Endothelial cell of umbilical vein (primary cell): Measurements from ENCODE around the gene TRAF3IP1.

Experiments
- CTCF ChIP-seq, 2 donors: IDR thresholded peaks; 1 replicate in 1 of 2; 2 replicates in 1 of 2; pipeline ENCODE4 v1.5.1; 2011; ENCODE audit warnings: low read length in 2 of 2, mild to moderate bottlenecking in 2 of 2, moderate library complexity in 2 of 2, control low read depth in 1 of 2, inconsistent platforms in 1 of 2, low read depth in 1 of 2; ENCODE audit not compliant: insufficient read depth in 1 of 2; ENCODE audit errors: extremely low read depth in 1 of 2
- EZH2 ChIP-seq: IDR thresholded peaks from 2 replicates; pipeline ENCODE4 v1.6.1; 2012; ENCODE audit warnings: borderline replicate concordance, low read depth, mild to moderate bottlenecking, moderate library complexity, low read length, inconsistent platforms; ENCODE audit not compliant: severe bottlenecking
- FOS ChIP-seq: IDR thresholded peaks from 2 replicates; pipeline ENCODE4 v1.6.1; 2011; ENCODE audit warnings: mild to moderate bottlenecking, low read length, moderate library complexity, borderline replicate concordance; ENCODE audit not compliant: insufficient read depth
- MAX ChIP-seq: IDR thresholded peaks from 2 replicates; pipeline ENCODE4 v1.6.1; 2011; ENCODE audit not compliant: insufficient read depth, insufficient read length
- MYC ChIP-seq: IDR thresholded peaks from one replicate; pipeline ENCODE4 v1.6.1; 2011; ENCODE audit warnings: mild to moderate bottlenecking, low read depth, low read length
- POLR2A ChIP-seq: IDR thresholded peaks from 2 replicates; pipeline ENCODE4 v1.6.1; 2012; ENCODE audit warnings: low read depth, mild to moderate bottlenecking, control low read depth, low read length
- POLR2AphosphoS5 ChIP-seq: IDR thresholded peaks from 2 replicates; pipeline ENCODE4 v1.6.1; 2012; ENCODE audit warnings: low read depth, mild to moderate bottlenecking, control low read depth, low read length, moderate library complexity; ENCODE audit not compliant: insufficient read depth

GRCh38 chr2:238327751-238328150, 7.4 kb downstream of the TRAF3IP1 start:
- TF ChIP-seq CTCF (IDR thresholded peaks at IDR 0.05; ENCODE audit: extremely low read depth in 1 of 2, insufficient read depth in 1 of 2, low read depth in 1 of 2, low read length in 2 of 2) (no peak), POLR2A (no peak), POLR2AphosphoS5 (no peak), EZH2 (no peak), MAX (no peak), FOS (no peak), MYC (no peak)
